ENCODE measurements around the gene MAST3.

DNA sequence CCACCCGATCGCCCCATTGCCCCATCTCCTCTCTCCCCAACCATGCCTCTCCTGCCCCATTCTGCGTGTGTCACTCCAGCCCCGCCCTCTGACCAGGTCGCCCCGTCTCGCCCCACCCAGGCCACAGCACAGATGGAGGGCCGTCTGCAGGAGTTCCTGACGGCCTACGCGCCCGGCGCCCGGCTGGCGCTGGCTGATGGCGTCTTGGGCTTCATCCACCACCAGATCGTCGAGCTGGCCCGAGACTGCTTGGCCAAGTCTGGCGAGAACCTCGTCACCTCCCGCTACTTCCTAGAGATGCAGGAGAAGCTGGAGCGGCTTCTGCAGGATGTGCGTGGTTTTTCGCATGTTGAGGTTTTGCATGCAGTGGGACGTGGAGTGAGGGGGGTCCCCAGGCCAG, 26.2 kb downstream of the MAST3 start:
- TF ChIP-seq, protein P1, sequence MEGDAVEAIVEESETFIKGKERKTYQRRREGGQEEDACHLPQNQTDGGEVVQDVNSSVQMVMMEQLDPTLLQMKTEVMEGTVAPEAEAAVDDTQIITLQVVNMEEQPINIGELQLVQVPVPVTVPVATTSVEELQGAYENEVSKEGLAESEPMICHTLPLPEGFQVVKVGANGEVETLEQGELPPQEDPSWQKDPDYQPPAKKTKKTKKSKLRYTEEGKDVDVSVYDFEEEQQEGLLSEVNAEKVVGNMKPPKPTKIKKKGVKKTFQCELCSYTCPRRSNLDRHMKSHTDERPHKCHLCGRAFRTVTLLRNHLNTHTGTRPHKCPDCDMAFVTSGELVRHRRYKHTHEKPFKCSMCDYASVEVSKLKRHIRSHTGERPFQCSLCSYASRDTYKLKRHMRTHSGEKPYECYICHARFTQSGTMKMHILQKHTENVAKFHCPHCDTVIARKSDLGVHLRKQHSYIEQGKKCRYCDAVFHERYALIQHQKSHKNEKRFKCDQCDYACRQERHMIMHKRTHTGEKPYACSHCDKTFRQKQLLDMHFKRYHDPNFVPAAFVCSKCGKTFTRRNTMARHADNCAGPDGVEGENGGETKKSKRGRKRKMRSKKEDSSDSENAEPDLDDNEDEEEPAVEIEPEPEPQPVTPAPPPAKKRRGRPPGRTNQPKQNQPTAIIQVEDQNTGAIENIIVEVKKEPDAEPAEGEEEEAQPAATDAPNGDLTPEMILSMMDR (conservative IDR thresholded peaks at IDR 0.05; ENCODE audit: low read length) = no peak
- TF ChIP-seq EZH2phosphoT487 (IDR thresholded peaks at IDR 0.05; ENCODE audit: borderline replicate concordance) = no peak
